HTR-8/SVneo (cell line): Measurements from ENCODE around the gene SLAIN1.

Source experiments
- DNase-seq: peaks from one replicate; pipeline ENCODE4 v3.0.0; 2011; ENCODE audit warnings: low spot score, mixed read lengths; ENCODE audit not compliant: insufficient read length
- FAIRE-seq: peaks from 2 replicates; lab custom pipeline; 2011; peaks lifted over from hg19 to GRCh38; lab: Jason Lieb, UNC

SLAIN1 gene

GRCh38 chr13:77703408-77703807, 5.9 kb downstream of the SLAIN1 start:
- FAIRE-seq (no peak), DNase-seq (no peak)

DNA sequence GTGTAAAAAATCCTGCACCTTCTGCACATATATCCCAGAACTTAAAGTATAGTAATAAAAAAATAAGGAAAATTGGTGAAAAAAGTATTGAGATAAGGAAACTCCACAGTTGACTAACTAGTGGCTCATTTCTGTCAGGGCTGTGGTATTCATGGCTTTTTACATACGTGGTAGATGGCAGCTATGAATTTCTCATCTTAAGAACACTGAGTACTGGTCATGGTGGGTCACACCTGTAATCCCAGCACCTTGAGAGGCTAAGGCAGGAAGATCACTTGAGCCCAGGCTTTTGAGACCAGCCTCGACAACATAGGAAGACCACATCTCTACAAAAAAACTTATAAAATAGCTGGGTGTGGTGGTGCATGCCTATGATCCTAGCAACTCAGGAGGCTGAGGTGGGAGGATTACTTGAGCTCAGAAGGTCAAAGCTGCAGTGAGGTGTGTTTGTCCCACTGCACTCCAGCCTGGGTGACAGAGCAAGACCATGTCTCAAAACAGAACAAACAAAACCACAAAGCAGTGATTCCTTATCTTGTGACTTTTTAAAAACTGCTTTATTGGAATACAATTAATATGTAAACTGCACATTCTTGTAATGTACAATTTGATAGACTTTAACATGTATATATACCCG, 16.8 kb downstream of the SLAIN1 start:
- no peak for FAIRE-seq
- no peak for DNase-seq

GRCh38 chr13:77715233-77715891, 17.9 kb downstream of the SLAIN1 start:
- DNase-seq: no peak
- FAIRE-seq: no peak

DNA sequence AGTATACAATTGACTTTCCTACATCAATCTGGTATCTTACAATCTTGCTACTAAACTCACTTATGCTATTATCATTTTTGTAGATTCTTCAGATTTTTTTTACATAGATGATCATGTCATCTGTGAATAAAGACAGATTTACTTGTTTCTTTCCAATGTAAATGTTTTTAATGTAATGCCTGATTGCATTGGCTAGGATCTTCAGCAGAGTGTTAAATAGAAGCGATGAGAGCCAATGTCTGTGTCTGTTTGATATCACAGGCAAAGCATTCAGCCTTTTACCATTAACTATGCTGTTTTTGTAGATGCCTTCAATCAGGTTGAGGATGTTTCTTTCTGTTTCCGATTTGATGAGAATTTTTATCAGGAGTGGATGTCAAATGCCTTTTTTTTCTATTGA, 19.2 kb downstream of the SLAIN1 start:
- DNase-seq (no peak), FAIRE-seq (no peak)

- FAIRE-seq (no peak), DNase-seq (no peak)
Measured at GRCh38 chr13:77717508-77717907, 20.0 kb downstream of the SLAIN1 start.

DNA sequence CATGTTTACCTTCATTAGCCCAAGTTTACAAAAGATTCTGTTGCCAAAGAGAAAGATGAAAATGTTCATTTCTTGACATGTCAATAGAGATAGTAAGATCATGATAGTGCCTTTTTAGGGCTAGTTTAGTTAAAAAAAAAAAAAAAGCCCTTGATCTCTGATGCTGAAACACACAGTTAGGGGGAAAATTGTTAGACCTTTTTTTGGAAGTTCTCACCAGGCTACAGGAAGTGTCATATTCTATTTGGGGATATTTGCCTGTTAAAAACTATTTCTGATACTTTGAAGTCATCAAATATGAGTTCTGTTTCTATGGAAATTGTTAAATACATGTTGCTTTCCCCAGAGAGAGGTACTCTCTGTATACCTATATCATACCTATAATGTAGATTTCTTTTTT, 21.6 kb downstream of the SLAIN1 start:
- no peak for FAIRE-seq
- no peak for DNase-seq

- FAIRE-seq (no peak), DNase-seq (no peak)
Measured at GRCh38 chr13:77720988-77721387, 23.5 kb downstream of the SLAIN1 start.

- DNase-seq: no peak
- FAIRE-seq: no peak
Measured at GRCh38 chr13:77724092-77724491, 26.6 kb downstream of the SLAIN1 start.

- FAIRE-seq: no peak
Measured at GRCh38 chr13:77725071-77725470, 27.6 kb downstream of the SLAIN1 start.

GRCh38 chr13:77728265-77729125, 31.0 kb downstream of the SLAIN1 start:
- no peak for DNase-seq
- no peak for FAIRE-seq

More at GRCh38 chr13:77725071-77725470, 27.6 kb downstream of the SLAIN1 start:
- no peak for DNase-seq

DNA sequence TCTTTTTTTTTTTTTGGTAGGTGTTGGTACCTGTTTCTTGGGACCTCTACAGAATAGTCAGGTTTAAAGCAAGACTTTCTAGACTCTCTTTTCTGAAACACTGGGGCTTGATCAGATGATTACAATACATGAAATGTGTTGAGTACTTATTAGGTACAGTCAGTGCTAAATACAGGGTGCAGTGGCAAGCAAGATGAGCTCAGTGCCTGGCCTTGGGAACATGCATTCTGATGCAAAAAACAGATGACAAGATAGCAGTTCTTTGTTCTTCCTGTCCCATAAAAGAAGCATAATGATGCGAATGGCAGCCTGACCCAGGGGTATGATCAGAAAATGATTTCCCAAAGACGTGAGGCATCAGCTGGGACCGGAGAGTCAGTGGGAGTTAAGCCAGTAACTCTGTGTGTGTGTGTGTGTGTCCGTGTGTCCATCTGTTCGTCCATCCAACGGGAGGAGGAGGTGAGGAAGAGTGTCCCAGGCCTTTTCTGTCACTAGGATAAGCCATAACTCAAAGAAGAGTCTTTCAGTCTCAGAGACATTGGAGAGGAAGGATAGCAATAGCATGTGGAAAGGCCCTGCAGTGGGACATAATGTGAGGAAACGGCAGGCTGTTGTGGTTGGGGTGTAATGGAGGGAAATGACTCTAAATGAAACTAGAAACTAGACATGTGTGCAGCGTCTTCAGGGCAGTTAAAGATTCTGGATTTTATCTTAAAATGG, 32.2 kb downstream of the SLAIN1 start:
- DNase-seq: no peak
- FAIRE-seq: no peak

- DNase-seq (no peak), FAIRE-seq (no peak)
Measured at GRCh38 chr13:77730572-77730971, 33.1 kb downstream of the SLAIN1 start.

- DNase-seq (no peak), FAIRE-seq (no peak)
Measured at GRCh38 chr13:77732287-77732686, 34.8 kb downstream of the SLAIN1 start.

GRCh38 chr13:77733674-77734073, 36.2 kb downstream of the SLAIN1 start:
- DNase-seq: no peak
- FAIRE-seq: no peak

DNA sequence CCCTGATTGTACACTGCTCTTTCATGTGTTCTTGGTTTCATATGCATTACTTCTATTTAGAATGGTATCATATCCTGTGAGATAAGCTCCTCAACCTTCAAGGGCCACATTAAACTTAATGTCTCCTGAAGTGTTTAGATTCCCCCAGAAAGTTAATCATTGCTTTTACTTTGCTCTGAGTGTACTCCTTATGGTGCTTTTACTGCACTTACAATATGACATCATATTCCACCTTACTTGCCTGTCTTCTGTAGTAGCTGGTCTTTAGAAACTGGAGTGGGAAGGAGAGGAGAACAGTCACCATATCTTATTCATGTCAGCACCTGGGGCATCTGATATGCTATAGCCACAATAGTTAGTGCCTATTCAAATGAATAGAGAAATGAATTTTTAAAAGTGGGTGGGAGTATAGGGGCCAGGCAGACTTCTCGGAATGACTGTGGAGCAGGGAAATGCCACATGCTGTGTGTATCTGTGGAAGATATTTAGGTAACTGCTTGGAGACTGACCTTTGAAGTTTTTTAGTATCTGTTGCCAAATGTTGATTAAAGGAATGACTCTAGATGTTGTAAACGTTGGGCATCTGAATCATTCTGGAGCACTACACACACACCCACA, 40.2 kb downstream of the SLAIN1 start:
- FAIRE-seq (no peak), DNase-seq (no peak)

- DNase-seq (no peak), FAIRE-seq (no peak)
Measured at GRCh38 chr13:77740097-77740735, 42.7 kb downstream of the SLAIN1 start.

DNA sequence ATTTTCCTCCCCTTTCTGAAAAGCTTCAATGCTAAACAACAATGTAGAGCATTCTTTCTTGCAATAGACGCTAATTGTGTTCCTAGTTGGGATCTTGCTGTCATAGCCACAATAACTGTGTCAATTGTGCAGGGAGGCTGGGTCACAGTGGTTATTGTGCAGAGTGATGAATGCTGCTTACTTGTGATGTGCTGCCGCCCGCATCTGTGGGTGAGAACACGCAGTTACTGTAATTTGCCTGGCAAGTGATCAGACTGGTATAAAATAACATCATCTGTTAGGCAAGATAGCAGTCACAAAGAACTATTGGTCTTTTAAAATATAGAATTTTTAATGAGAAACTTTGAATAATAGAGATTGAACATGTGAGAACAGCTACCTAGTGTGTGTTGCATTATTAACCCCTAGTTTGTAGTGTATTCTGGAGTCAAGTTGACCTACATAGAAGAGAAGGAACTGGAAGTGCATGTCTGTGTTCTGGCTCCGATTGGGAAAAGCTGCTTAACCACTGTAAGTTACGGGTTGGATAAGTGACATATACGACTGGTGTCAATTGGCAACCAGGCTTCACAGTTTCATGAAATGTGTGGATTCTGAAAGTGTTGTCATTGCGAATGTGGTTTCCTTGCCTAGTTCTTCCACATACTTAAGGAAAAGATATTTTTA, 43.6 kb downstream of the SLAIN1 start:
- no peak for DNase-seq
- no peak for FAIRE-seq

DNA sequence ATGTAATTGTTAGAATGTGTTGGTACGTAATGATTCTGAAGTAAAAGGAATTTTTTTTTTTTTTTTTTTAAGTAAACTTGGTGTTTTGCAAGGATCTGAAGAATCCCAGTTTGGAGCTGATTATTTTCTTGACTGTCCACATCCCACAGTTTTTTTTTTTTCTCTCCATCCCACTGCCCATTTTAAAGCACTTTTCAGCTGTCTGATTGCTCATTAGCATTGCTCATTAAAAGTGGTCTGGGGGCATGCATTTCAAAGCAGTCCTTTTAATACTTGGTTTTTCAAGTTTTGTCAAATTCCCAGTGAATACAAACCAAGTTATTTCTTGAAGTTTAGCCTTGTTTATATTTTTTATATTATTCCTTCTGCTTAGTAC, 44.1 kb downstream of the SLAIN1 start:
- FAIRE-seq (no peak), DNase-seq (no peak)

DNA sequence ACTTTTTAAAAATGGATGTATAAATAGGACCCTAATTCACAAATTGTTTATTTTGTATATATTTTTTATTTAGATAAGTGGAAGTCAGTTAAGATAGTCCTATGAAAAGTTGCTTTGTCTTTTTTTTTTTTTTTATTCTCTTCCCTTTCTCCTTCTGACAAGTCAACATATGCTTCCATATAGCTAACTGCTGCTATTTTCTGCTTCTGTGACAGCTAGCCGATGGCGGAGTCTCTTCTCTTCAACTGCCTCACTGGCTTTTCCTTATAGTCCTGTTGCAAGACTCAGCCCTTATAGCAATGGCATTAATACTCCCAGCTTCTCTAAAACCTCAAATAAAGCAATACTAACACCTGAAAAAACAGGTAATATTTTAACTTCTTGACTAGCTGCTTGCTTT, 45.3 kb downstream of the SLAIN1 start:
- no peak for FAIRE-seq

More for the DNA sequence above, 45.3 kb downstream of the SLAIN1 start:
- DNase-seq: no peak
